ENCODE data around the gene LASP1NB.

Gene LASP1NB

DNA sequence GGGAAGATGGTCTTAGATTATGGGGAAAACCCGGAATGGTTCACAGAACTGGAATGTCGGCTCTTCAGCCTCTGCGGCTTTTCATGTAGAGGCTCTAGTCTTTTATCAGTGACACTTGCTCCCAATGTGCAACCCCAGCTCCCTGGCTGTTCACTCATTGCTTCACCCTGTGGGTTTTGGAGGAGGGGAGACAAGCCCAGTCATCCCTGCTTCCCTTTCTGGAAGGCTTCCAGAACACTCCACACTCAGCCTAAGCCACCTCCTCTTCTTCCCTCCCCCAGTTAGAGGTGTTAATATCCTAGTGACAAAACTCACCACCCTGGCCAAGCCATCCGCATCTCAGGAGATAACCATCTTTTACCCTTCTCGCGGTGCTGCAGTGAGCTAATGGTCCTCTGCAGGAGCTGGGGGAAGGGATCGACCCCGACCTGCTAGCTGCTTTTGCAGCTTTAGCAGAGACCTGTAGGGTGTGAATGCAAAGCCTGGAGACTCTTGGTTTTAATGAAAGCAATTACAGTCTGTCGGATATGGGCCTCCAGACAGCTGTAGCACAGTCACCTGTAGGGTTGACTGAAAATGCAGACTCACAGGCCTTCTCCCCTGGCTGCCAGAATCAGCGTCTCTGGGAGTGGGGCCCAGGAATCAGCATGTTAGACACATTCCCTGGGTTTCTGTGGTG, 24.3 kb upstream of the LASP1NB start:
- no peak overlapping the region for H3K27ac ChIP-seq (ENCODE audit: extremely low read length, insufficient read depth, low read length)
- FAIRE-seq (no peak), ATAC-seq (no peak), DNase-seq (ENCODE audit: low spot score) (no peak)
- H3K79me2 ChIP-seq (ENCODE audit: insufficient read depth, low read length): no peaks in the 10 kb centered on the region
- peaks cover 5% of the 10 kb centered on the region; the same call in 1 of the 2 replicates for H4K20me1 ChIP-seq (ENCODE audit: insufficient read depth, low read length)
- no peak overlapping the region for H3K9ac ChIP-seq (ENCODE audit: insufficient read depth, low read depth, low read length)
- peaks cover 24% of the 10 kb centered on the region for H3K4me1 ChIP-seq (ENCODE audit: insufficient read depth, low read length)
- H3K4me3 ChIP-seq (replicated peaks in 1 of 3; ENCODE audit: insufficient read depth in 1 of 3, low read depth in 2 of 3, low read length in 3 of 3): no peak overlapping the region
- H2AFZ ChIP-seq (ENCODE audit: low read length): no peak overlapping the region
- ChIA-PET POLR2A (interaction anchor here (0.9 to 1.5 kb wide), 2 partner anchors 14 to 31 kb away, joined by 4 to 6 read pairs; partner anchors contain the start of gene LASP1), CTCF (ENCODE audit: low intra/inter-chr PET ratio, low total read pairs) (no interaction called here)
- H3K27me3 ChIP-seq (ENCODE audit: control insufficient read depth in 1 of 2, insufficient read depth in 2 of 2, low read length in 2 of 2): no peaks in the 10 kb centered on the region
- TF ChIP-seq BRD4 (CRISPR knock-in tag; IDR thresholded peaks at IDR 0.05): no peak
- TF ChIP-seq, protein P1, sequence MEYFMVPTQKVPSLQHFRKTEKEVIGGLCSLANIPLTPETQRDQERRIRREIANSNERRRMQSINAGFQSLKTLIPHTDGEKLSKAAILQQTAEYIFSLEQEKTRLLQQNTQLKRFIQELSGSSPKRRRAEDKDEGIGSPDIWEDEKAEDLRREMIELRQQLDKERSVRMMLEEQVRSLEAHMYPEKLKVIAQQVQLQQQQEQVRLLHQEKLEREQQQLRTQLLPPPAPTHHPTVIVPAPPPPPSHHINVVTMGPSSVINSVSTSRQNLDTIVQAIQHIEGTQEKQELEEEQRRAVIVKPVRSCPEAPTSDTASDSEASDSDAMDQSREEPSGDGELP (IDR thresholded peaks at IDR 0.05; ENCODE audit: borderline replicate concordance, low read depth): no peak
- TF ChIP-seq ZNF563 (CRISPR knock-in tag; IDR thresholded peaks at IDR 0.05): no peak
- no peak for TF ChIP-seq SIN3A (IDR thresholded peaks at IDR 0.05; ENCODE audit: borderline replicate concordance, low read depth, low read length)
- TF ChIP-seq RAD51 (IDR thresholded peaks at IDR 0.05; ENCODE audit: borderline replicate concordance): no peak
- TF ChIP-seq RBM22 (optimal IDR thresholded peaks at IDR 0.05; ENCODE audit: low read length): peak; percentile 74
- intact Hi-C loops (cut with micrococcal nuclease; ENCODE audit: unreplicated experiment) (no loop called here), in situ Hi-C loops (cut with HindIII; ENCODE audit: extremely low pct_ligation_motif_present, low pct_unique_long_range_greater_than_20kb) (no loop called here)
- WGBS (ENCODE audit: low lambda C conversion rate): 91% methylated on average over 10 of the region's 10 CpGs
- TSS peak; percentile 15 for BruUV-seq (replicated peaks)
- H3K36me3 ChIP-seq (replicated peaks in 1 of 2; ENCODE audit: control insufficient read depth in 1 of 2, insufficient read depth in 2 of 2, low read length in 2 of 2): peaks cover 35 to 78% of the 10 kb centered on the region in 2 experiments
- H3K9me3 ChIP-seq (ENCODE audit: low read length): no peaks in the 10 kb centered on the region
- no peak overlapping the region for H3K4me2 ChIP-seq (ENCODE audit: low read depth, low read length)

DNA sequence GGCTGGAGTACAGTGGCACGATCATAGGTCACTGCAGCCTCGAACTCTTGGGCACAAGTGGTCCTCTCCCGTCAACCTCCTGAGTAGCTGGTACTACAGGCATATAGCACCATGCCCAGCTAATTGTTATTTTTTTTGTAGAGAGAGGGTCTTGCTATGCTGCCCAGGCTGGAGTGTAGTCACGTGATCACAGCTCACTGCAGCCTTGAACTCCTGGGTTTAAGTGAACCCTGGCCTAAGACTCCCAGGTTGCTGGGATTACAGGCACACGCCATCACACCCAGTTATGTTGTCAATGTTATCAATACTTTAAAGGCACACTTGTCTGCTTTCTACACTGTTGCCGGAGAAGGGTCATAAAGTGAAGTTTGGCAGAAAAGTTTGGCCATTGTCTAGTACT, 22.0 kb upstream of the LASP1NB start:
- in situ Hi-C loops (cut with HindIII; ENCODE audit: extremely low pct_ligation_motif_present, low pct_unique_long_range_greater_than_20kb) (no loop called here), intact Hi-C loops (cut with micrococcal nuclease; ENCODE audit: unreplicated experiment) (no loop called here)
- Histone ChIP-seq H3K9me3 (ENCODE audit: low read length) (no peaks in the 10 kb centered on the region), H3K4me2 (ENCODE audit: low read depth, low read length) (no peak overlapping the region), H3K79me2 (ENCODE audit: insufficient read depth, low read length) (peaks cover 3% of the 10 kb centered on the region), H3K27ac (ENCODE audit: extremely low read length, insufficient read depth, low read length) (no peak overlapping the region), H3K4me1 (ENCODE audit: insufficient read depth, low read length) (peaks cover under 1% of the 10 kb centered on the region; the same call in 1 of the 2 replicates), H3K36me3 (replicated peaks in 1 of 2; ENCODE audit: control insufficient read depth in 1 of 2, insufficient read depth in 2 of 2, low read length in 2 of 2) (peaks cover 39 to 76% of the 10 kb centered on the region in 2 experiments), H4K20me1 (ENCODE audit: insufficient read depth, low read length) (peaks cover 11% of the 10 kb centered on the region), H3K4me3 (replicated peaks in 1 of 3; ENCODE audit: insufficient read depth in 1 of 3, low read depth in 2 of 3, low read length in 3 of 3) (no peak overlapping the region), H3K9ac (ENCODE audit: insufficient read depth, low read depth, low read length) (no peak overlapping the region), H3K27me3 (ENCODE audit: control insufficient read depth in 1 of 2, insufficient read depth in 2 of 2, low read length in 2 of 2) (no peaks in the 10 kb centered on the region), H2AFZ (ENCODE audit: low read length) (no peak overlapping the region)
- no TSS peak for BruUV-seq (replicated peaks)
- TF ChIP-seq ZNF121 (CRISPR knock-in tag; IDR thresholded peaks at IDR 0.05) (peak; percentile 97), ZNF3 (CRISPR knock-in tag; IDR thresholded peaks at IDR 0.05) (no peak), RBM22 (optimal IDR thresholded peaks at IDR 0.05; ENCODE audit: low read length) (peak; percentile 52)
- TF ChIP-seq, protein P2, sequence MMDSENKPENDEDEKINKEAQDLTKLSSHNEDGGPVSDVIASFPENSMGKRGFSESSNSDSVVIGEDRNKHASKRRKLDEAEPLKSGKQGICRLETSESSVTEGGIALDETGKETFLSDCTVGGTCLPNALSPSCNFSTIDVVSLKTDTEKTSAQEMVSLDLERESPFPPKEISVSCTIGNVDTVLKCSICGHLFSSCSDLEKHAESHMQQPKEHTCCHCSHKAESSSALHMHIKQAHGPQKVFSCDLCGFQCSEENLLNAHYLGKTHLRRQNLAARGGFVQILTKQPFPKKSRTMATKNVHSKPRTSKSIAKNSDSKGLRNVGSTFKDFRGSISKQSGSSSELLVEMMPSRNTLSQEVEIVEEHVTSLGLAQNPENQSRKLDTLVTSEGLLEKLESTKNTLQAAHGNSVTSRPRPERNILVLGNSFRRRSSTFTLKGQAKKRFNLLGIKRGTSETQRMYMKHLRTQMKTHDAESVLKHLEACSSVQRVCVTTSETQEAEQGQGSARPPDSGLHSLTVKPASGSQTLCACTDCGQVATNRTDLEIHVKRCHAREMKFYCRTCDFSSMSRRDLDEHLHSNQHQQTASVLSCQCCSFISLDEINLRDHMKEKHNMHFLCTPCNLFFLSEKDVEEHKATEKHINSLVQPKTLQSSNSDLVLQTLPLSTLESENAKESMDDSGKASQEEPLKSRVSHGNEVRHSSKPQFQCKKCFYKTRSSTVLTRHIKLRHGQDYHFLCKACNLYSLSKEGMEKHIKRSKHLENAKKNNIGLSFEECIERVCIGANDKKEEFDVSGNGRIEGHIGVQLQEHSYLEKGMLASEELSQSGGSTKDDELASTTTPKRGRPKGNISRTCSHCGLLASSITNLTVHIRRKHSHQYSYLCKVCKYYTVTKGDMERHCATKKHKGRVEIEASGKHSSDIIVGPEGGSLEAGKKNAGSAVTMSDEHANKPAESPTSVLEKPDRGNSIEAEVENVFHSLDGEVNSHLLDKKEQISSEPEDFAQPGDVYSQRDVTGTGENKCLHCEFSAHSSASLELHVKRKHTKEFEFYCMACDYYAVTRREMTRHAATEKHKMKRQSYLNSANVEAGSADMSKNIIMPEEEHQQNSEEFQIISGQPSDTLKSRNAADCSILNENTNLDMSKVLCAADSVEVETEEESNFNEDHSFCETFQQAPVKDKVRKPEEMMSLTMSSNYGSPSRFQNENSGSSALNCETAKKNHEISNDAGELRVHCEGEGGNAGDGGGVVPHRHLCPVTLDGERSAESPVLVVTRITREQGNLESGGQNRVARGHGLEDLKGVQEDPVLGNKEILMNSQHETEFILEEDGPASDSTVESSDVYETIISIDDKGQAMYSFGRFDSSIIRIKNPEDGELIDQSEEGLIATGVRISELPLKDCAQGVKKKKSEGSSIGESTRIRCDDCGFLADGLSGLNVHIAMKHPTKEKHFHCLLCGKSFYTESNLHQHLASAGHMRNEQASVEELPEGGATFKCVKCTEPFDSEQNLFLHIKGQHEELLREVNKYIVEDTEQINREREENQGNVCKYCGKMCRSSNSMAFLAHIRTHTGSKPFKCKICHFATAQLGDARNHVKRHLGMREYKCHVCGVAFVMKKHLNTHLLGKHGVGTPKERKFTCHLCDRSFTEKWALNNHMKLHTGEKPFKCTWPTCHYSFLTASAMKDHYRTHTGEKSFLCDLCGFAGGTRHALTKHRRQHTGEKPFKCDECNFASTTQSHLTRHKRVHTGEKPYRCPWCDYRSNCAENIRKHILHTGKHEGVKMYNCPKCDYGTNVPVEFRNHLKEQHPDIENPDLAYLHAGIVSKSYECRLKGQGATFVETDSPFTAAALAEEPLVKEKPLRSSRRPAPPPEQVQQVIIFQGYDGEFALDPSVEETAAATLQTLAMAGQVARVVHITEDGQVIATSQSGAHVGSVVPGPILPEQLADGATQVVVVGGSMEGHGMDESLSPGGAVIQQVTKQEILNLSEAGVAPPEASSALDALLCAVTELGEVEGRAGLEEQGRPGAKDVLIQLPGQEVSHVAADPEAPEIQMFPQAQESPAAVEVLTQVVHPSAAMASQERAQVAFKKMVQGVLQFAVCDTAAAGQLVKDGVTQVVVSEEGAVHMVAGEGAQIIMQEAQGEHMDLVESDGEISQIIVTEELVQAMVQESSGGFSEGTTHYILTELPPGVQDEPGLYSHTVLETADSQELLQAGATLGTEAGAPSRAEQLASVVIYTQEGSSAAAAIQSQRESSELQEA (CRISPR knock-in tag; IDR thresholded peaks at IDR 0.05; ENCODE audit: not compliant biosample characterization): no peak
- 96% methylated on average over 6 of the region's 6 CpGs for WGBS (ENCODE audit: low lambda C conversion rate)
- ATAC-seq: no peak
- DNase-seq (ENCODE audit: low spot score): no peak
- CTCF ChIA-PET (ENCODE audit: low intra/inter-chr PET ratio, low total read pairs): no interaction called here
- POLR2A ChIA-PET: interaction anchor here (1.2 to 1.7 kb wide), 2 partner anchors 11 to 32 kb away, joined by 4 to 5 read pairs; no protein-coding TSS in a partner anchor
- peak; percentile 54 for FAIRE-seq

Data from HepG2 (cell line).